ENCODE data around the gene GPS1.

GPS1 gene

DNA sequence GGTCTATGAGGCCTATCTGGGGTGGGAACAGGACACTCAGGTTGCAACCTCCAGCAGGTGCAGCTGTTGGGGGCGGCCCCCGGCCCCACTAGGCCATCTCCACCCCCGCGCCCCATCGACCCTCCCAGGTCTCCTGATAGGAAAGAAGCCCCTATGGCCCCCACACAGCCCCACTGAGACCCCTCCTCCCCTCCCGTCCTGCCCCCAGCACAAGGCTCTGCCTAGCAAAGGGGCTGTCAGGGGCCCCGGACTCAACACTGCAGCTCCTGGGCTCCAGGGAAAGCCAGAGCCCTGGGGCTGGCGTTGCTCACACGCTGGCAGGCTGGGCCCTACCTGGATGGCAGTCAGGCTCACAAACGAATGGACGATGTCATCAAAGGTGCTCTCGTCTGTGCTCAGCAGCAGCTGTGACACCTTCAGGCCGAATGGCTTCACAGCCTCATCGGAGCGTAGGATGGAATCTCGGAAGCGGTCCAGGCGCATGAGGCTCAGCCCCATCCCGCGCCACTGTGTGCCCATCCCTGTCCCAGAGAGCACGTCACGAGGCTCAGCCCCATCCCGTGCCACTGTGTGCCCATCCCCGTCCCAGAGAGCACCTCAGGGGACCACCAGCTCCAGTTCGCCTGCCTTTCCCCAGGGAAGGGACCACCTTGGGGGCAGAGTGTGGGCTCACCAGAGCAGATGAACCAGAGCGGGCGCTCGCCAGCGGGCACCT is 39.0 kb downstream of the GPS1 start:
- no peak for DNase-seq (ENCODE audit: low read depth)

- no peak for DNase-seq (ENCODE audit: low read depth)
Measured at GRCh38 chr17:82091264-82092066, 39.8 kb downstream of the GPS1 start.

DNA sequence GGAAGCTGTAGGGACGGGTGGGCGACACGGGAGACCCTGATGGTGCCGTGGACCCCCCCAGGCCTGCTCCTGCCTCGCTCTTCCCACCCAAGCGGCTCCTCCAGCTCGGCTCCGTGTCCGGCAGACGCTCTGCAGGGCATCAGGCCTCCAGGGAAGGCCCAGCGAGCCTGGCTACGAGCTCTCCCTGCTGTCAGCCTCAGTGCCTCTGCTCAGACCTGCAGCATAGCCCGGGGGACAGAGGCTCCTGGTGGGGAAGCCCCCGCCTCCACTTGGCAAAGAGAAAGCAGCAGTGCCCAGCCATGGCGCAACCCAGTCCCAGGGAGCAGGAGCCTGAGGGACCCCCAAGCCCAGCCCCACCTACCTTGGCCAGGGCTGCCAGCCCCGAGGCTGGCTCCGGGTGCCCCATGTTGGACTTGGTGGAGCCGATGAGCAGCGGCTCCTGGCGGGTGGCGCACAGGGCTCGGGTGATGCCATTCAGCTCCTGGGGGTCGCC is 40.4 kb downstream of the GPS1 start:
- no peak for DNase-seq (ENCODE audit: low read depth)

GRCh38 chr17:82092628-82092994 is 40.9 kb downstream of the GPS1 start:
- DNase-seq (ENCODE audit: low read depth): no peak

GRCh38 chr17:82092995-82093751 is 41.5 kb downstream of the GPS1 start:
- DNase-seq (ENCODE audit: low read depth): no peak

GRCh38 chr17:82094931-82095776 is 43.5 kb downstream of the GPS1 start:
- no peak for DNase-seq (ENCODE audit: low read depth)

- no peak for DNase-seq (ENCODE audit: low read depth)
Measured at GRCh38 chr17:82095777-82096708, 44.3 kb downstream of the GPS1 start.

GRCh38 chr17:82096709-82097183 is 45.0 kb downstream of the GPS1 start:
- no peak for DNase-seq (ENCODE audit: low read depth)

DNA sequence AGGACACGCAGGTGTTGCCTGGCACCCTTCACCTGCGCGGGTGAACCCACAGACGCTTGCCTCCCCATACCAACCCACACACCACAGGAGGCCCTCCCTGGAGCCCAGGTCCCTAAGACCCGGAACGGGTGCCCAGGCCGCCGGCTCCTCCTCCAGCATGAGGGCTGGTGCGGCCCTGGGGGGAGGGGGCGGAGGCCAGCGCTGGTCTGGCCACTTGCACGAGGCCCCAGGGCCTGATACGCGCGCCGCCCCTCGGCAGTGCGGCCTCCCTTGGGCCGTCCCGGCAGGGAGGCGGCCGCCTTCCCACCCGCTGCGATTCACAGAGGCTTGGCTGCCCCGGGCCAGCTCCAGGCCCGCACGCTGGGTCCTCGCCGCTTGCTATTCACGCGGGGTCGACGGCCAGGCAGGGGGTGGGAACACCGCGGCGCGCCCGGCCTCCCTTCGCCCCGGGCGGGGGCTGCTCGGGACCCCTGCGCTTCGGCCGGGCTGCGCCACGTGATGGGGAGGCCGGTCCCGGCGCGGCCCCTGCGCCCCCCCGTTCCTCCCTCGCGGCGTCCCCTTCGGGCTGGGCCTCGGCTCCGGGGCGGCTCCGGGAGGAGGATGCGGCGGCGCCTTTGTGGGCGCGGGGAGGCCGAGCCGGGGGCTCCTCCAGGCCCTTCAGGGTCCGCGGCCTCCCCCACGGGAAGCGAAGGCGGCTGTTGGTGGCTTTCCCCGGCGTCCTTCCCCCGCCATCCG is 45.7 kb downstream of the GPS1 start:
- DNase-seq (ENCODE audit: low read depth): no peak

DNA sequence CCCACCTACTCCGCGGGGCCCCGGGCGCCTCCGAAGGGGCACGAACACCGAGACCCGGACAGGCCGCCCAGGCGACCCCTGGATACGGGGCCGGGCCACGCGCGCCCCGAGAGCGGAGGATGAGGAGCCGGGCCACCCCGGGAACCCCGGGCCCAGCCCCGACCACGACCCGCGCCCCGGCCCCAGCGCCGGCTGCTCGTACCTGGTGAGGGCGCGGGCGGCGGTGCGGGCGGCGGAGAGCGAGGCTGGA is 46.1 kb downstream of the GPS1 start:
- DNase-seq (ENCODE audit: low read depth): no peak

GRCh38 chr17:82098169-82098938 is 46.7 kb downstream of the GPS1 start, which contains the start of gene FASN:
TSS of gene FASN (minus strand) at chr17:82098236. CDS start at chr17:82096445, 1,791 bp downstream.
- peak; percentile 84 for DNase-seq (ENCODE audit: low read depth)

GRCh38 chr17:82098939-82099763 is 47.5 kb downstream of the GPS1 start:
- no peak for DNase-seq (ENCODE audit: low read depth)

- DNase-seq (ENCODE audit: low read depth): no peak
Measured at GRCh38 chr17:82100502-82101298, 49.0 kb downstream of the GPS1 start.

DNA sequence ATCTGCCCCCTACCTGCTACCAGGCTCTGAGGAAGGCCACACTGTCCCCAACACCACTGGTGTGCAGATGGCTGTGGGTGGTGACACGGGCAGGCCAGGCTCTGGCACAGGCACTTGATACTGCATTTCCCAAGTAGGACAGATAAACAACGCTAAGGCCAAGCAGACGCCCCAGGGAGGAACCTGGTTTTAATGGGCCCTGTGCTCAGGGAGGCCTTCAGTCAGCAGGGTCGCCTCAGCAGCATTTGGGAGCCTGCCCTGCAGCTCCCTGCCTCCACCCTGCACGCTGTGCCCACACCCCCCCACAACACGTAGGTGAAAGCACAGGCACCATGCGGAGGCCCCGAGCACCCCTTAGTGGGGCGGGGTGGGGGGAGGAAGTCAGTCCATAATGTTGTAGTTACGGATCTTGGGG is 49.6 kb downstream of the GPS1 start:
- DNase-seq (ENCODE audit: low read depth): no peak

- no peak for DNase-seq (ENCODE audit: low read depth)
Measured at GRCh38 chr17:82101767-82102679, 50.3 kb downstream of the GPS1 start.

Data from T-helper 22 cell (primary cell).